Subcutaneous abdominal adipose tissue (tissue), 5 donors: ENCODE data around the gene CFAP58.

Experiments
- H3K27ac ChIP-seq: one replicate; pipeline ENCODE4 v1.7.0; 2013; ENCODE audit warnings: low read depth, mild to moderate bottlenecking, inconsistent platforms, low read length, moderate library complexity
- H3K27me3 ChIP-seq, 5 donors: one replicate each; pipeline ENCODE4 v1.7.0; 2013; ENCODE audit warnings: low read length in 5 of 5, inconsistent platforms in 1 of 5; ENCODE audit not compliant: control insufficient read depth in 5 of 5, insufficient read depth in 4 of 5
- H3K36me3 ChIP-seq, 5 donors: one replicate each; pipeline ENCODE4 v1.7.0; 2013; ENCODE audit warnings: low read length in 5 of 5; ENCODE audit not compliant: control insufficient read depth in 5 of 5, insufficient read depth in 5 of 5
- H3K4me1 ChIP-seq, 5 donors: one replicate each; pipeline ENCODE4 v1.7.0; 2013; ENCODE audit warnings: low read length in 5 of 5, mild to moderate bottlenecking in 3 of 5, moderate library complexity in 1 of 5; ENCODE audit not compliant: control insufficient read depth in 5 of 5, insufficient read depth in 5 of 5
- H3K4me3 ChIP-seq, 5 donors: one replicate each; pipeline ENCODE4 v1.7.0; 2013; ENCODE audit warnings: low read length in 5 of 5, low read depth in 1 of 5
- H3K9ac ChIP-seq, 5 donors: one replicate each; pipeline ENCODE4 v1.7.0; 2013; ENCODE audit warnings: low read length in 5 of 5, mild to moderate bottlenecking in 4 of 5, moderate library complexity in 3 of 5
- H3K9me3 ChIP-seq, 5 donors: one replicate each; pipeline ENCODE4 v1.7.0; 2013; ENCODE audit warnings: low read length in 5 of 5; ENCODE audit not compliant: control insufficient read depth in 5 of 5
- donor health status: healthy.
- donor health status: healthy.
- donor health status: healthy.
- donor health status: healthy.
- donor health status: healthy.

CFAP58 gene

DNA sequence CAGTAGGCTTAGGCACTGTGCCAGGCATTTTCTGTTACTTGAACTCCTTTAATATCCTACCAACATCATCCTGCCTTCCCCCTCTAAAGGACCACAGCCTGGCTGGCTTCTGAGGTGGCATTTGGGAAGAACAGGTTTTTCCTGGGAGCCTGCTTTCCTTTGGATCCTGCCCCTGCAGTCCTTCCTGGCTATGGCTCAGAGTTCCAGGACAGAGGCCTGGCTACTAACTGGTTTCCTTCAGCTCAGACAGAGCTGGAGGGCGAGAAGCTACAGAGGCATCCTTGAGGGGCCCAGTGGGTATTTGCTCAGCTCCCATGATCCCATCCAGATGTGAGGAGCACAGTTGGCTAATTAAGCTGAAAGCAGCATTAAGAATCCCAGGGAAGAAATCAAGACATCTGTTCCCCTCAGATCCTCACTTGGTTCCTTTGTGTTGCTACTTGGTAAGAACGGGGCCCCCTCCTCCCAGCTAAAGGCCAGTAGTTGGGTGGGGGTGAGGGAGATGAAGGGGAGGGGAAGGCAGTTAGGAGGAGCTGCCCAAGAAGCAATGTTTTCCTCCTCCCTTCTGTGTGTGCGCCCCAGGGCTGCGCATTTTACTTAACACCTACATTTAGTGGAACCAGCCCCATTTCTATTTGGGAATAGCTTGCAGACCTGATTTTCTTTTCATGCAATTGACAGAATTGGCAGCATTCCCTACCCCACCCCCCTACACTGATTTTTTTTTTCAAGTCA is 144.9 kb downstream of the CFAP58 start:
- peaks cover 0 to 5% (median 0%) of the 10 kb centered on the region in 5 donors for H3K27me3 ChIP-seq
- H3K4me1 ChIP-seq, result no peaks in the 10 kb centered on the region
- H3K36me3 ChIP-seq, result no peaks in the 10 kb centered on the region
- no peak overlapping the region for H3K27ac ChIP-seq
- H3K9me3 ChIP-seq, result no peaks in the 10 kb centered on the region
- no peak overlapping the region for H3K4me3 ChIP-seq
- no peak overlapping the region for H3K9ac ChIP-seq

DNA sequence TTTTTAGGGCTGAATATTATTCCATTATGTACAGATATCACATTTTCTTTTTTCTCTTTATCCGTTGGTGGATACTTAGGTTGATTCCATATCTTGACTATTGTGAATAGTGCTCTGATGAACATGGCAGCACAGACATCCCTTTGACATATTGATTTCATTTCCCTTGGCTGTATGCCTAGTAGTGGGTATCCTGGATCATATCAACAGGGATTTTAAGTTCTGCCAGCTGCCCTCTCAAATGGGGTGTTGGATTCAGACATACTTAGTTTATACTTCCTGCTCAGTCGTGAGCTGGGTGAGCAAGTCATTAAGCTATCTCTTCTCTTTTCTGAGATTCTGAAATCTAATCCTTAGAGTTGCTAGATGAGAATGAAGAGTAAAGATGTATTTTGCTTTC is 147.8 kb downstream of the CFAP58 start:
- Histone ChIP-seq H3K9ac (no peak overlapping the region), H3K27ac (no peak overlapping the region), H3K4me3 (no peak overlapping the region), H3K36me3 (no peaks in the 10 kb centered on the region), H3K4me1 (no peaks in the 10 kb centered on the region), H3K9me3 (no peaks in the 10 kb centered on the region), H3K27me3 (peaks cover 0 to 5% (median 0%) of the 10 kb centered on the region in 5 donors)

DNA sequence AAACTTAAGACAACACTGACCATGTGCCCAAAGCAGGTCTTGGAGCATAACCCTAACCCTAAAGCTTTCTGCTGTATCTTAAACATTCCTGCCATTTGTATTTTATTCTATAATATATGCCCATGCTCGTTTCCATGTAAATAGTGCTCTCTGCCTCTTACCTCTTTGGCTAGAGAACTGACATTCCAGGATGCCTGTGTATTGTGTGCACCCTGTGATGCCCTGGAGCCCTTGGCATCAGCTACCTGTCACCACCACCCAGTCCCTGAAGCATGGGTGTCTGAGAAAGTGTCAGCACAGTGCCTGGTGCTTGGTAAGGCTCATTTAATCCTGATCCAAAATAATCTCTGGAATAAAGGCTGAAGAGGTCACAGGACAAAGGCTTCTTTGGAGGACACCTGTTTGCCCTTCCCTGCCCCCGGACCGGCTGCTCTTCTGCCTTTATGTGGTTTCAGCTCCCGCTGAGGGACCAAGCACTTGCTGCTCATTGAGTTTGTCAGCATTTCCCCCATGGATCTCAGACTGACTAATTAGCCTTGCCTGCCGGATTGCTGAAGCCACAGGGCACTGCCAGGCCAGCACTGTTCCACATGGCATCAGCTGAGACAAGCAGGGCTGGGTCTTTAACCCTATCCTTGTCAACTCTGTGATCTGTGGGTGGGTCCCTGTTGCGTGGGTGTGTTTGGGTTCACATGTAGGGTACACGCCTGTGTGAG is 148.4 kb downstream of the CFAP58 start:
- H3K9me3 ChIP-seq, result no peaks in the 10 kb centered on the region
- H3K27me3 ChIP-seq, result peaks cover 0 to 5% (median 0%) of the 10 kb centered on the region in 5 donors
- H3K27ac ChIP-seq, result no peak overlapping the region
- no peak overlapping the region for H3K4me3 ChIP-seq
- H3K9ac ChIP-seq, result no peak overlapping the region
- H3K4me1 ChIP-seq, result no peaks in the 10 kb centered on the region
- H3K36me3 ChIP-seq, result no peaks in the 10 kb centered on the region

DNA sequence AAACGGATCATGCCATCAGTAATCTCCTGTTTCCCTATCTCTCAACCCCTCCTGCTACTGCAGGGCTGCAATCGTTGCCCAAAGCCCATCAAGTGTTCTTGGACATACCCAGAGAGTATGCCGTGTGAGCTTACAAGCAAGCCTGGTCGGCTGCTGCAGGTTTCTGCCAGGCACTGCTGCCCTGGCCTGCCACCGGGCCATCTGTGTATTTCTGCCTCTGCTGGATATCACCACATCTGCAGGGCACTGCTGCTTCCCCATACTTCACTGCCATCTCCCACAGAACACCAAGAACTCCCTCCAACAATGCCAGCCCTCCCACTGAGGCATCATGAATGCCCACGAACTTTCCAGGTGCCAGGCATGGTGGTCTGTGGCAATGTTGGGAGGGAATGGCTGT is 149.3 kb downstream of the CFAP58 start:
- Histone ChIP-seq H3K4me1 (no peaks in the 10 kb centered on the region), H3K27ac (no peak overlapping the region), H3K27me3 (peaks cover 0 to 5% (median 0%) of the 10 kb centered on the region in 5 donors), H3K9ac (no peak overlapping the region), H3K9me3 (no peaks in the 10 kb centered on the region), H3K36me3 (no peaks in the 10 kb centered on the region), H3K4me3 (no peak overlapping the region)
